Measurements from ENCODE around the gene NKIRAS2.

NKIRAS2 gene

DNA sequence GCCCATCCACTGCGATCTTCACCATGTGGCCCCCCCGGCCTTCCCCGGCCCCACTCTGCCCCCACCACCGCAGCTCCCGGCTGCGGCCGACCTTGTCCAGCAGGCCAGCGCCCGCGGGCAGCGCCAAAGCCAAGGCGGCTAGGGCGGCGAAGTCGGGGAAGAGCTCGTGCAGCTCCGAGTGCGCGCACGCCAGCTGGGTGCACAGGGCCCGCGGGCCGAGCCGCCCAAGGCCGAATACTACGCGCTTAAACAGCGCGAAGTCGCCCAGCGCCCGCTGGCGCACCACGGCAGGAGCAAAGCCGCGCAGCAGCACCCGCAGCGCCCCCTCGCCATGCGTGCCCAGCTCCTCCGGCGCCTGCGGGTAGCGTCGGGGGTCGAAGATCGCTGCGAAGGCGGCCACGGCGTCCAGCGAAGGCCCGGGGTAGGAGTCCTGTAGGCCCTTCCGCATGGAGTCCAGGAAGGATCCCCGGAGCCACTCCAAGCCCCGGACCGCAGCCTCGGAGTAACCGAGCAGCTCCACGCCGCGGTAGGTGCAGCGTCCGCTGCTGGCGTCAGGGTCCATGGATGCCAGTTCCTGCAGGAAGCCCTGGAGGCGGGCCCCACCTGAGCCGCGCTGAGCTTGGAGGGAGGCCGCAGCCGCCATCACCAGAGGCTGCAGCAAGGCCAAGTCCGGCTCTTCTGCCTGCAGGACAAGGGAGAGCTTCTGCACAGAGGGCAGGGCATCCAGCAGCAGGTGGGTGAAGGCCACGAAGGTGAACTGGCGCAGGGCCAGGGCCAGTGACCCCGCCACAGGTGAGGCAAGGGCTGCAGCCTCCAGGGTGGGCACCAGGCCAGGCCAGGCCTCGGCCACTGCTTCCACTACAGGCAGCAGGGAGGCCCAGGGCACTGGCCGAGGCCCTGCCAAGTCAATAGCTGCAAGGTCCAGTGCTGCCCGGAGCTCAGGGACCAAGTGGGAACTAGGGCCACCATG is 20.2 kb downstream of the NKIRAS2 start:
- Mint-ChIP-seq H3K27me3 (ENCODE audit: low read depth) (no peaks in the 10 kb centered on the region), H3K27ac (no peak overlapping the region), H3K4me3 (no peak overlapping the region), H3K4me1 (no peaks in the 10 kb centered on the region), H3K9me3 (no peaks in the 10 kb centered on the region), H3K36me3 (ENCODE audit: low read depth) (no peaks in the 10 kb centered on the region)
- TF ChIP-seq, protein P1, sequence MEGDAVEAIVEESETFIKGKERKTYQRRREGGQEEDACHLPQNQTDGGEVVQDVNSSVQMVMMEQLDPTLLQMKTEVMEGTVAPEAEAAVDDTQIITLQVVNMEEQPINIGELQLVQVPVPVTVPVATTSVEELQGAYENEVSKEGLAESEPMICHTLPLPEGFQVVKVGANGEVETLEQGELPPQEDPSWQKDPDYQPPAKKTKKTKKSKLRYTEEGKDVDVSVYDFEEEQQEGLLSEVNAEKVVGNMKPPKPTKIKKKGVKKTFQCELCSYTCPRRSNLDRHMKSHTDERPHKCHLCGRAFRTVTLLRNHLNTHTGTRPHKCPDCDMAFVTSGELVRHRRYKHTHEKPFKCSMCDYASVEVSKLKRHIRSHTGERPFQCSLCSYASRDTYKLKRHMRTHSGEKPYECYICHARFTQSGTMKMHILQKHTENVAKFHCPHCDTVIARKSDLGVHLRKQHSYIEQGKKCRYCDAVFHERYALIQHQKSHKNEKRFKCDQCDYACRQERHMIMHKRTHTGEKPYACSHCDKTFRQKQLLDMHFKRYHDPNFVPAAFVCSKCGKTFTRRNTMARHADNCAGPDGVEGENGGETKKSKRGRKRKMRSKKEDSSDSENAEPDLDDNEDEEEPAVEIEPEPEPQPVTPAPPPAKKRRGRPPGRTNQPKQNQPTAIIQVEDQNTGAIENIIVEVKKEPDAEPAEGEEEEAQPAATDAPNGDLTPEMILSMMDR (IDR thresholded peaks at IDR 0.05; ENCODE audit: unreplicated experiment in 3 of 3) = no peak

DNA sequence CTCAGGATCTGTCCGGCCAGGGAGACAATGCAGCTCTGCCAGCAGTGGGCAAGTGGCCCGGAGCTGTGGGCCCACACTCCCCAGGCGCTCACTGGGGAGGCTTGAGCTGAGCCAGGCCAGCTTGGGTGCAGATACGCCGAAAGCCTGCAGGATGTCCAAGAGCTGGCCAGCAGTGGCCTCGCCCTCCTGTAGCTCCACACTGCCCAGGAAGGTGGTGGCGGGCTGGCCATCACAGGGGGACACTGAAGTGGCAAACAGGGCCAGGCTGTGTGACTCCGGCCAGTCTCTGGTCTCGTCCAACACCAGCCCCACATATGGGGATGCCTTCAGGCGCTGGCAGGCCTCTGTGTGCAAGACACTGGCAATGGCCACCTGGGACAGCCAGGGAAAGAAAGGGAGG is 20.9 kb downstream of the NKIRAS2 start:
- TF ChIP-seq, protein P1 (IDR thresholded peaks at IDR 0.05; ENCODE audit: unreplicated experiment in 3 of 3) = no peak
- H3K4me3 Mint-ChIP-seq = no peak overlapping the region
- no peaks in the 10 kb centered on the region for H3K27me3 Mint-ChIP-seq (ENCODE audit: low read depth)
- H3K36me3 Mint-ChIP-seq (ENCODE audit: low read depth) = no peaks in the 10 kb centered on the region
- no peak overlapping the region for H3K27ac Mint-ChIP-seq
- no peaks in the 10 kb centered on the region for H3K9me3 Mint-ChIP-seq
- H3K4me1 Mint-ChIP-seq = no peaks in the 10 kb centered on the region

DNA sequence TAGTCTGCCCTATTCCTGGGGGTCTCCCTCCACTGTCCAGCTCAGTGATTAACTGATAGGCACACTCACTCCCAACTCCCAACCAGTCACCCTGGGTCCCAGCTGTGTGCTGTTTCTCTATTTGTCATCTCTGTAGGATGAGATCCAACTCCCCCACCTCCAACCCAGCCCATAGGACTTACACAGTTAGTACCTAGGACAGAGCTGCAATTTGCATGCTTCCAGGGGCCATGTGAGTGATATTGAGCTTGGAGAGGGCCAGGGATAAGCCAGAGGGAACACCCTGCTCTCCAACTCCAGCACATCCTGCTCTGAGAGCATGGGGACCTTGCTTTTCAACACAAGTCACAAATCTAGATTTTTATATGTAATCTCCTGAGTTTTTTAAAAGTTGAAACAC is 21.7 kb downstream of the NKIRAS2 start:
- no peak overlapping the region for H3K27ac Mint-ChIP-seq
- no peaks in the 10 kb centered on the region for H3K36me3 Mint-ChIP-seq (ENCODE audit: low read depth)
- TF ChIP-seq, protein P1 (IDR thresholded peaks at IDR 0.05; ENCODE audit: unreplicated experiment in 3 of 3) = no peak
- H3K27me3 Mint-ChIP-seq (ENCODE audit: low read depth) = no peaks in the 10 kb centered on the region
- H3K4me1 Mint-ChIP-seq = no peaks in the 10 kb centered on the region
- no peak overlapping the region for H3K4me3 Mint-ChIP-seq
- no peaks in the 10 kb centered on the region for H3K9me3 Mint-ChIP-seq

DNA sequence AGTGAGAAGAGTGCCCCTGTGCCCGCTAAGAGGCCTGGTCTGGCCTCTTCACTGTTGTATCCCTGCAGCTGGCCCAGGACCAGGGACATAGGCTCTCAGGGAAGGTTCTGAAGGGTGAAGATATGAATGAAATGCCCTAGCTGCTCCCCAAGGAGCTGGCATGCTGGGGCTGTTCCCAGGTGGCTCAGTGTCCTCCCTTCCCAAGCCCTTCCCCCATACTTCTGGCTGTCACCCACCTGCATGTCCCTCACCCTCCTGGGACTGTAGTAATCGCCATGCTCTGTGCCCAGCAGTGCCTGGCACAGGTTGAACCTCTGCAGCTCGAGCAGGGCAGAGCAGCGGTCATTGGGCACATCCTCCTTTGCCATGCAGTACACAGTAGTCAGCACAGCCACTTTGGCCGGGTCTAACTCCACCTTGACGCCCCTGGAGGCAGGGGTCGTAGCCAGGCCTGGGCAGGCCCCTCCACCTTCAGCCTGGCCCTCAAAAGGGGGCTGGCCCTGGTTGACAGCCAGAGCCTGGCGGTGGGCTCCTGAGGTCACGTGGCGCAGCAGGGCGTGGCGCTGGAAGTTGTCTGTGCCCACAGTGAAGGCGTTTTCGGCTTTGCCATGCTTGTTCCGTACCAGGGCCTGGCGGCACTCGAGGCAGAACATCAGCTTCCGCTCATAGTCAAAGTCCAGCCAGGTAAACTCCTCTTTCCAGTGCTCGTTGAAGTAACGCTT is 22.9 kb downstream of the NKIRAS2 start:
- Mint-ChIP-seq H3K27me3 (ENCODE audit: low read depth) (no peaks in the 10 kb centered on the region), H3K36me3 (ENCODE audit: low read depth) (no peaks in the 10 kb centered on the region), H3K27ac (no peak overlapping the region), H3K4me1 (no peaks in the 10 kb centered on the region), H3K4me3 (no peak overlapping the region), H3K9me3 (no peaks in the 10 kb centered on the region)
- TF ChIP-seq, protein P1 (IDR thresholded peaks at IDR 0.05; ENCODE audit: unreplicated experiment in 3 of 3) = no peak

DNA sequence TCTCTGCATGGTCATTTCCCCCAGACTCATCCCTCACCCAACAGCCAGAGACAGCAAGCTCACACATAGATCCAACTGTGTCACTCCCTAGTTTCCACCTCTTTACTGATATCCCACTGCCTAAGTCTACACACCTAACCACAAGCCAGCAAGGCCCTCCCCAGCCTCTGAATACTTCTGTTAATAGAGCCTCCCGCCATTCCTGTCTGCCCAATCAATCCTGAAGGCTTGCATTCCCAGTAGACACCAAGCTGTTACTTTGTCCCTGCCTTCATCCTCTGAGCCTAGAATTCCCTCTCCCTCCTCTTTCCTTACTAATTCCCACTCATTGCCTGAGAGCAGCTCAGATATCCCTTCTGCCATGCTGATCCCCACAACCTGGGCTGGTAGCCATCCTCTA is 25.8 kb downstream of the NKIRAS2 start:
- no peaks in the 10 kb centered on the region for H3K9me3 Mint-ChIP-seq
- no peak overlapping the region for H3K4me3 Mint-ChIP-seq
- peaks cover 5% of the 10 kb centered on the region for H3K27me3 Mint-ChIP-seq (ENCODE audit: low read depth)
- no peak overlapping the region for H3K27ac Mint-ChIP-seq
- H3K36me3 Mint-ChIP-seq (ENCODE audit: low read depth) = no peaks in the 10 kb centered on the region
- H3K4me1 Mint-ChIP-seq = no peaks in the 10 kb centered on the region
- TF ChIP-seq, protein P1 (IDR thresholded peaks at IDR 0.05; ENCODE audit: unreplicated experiment in 3 of 3) = no peak
